CD14-positive monocyte (primary cell): Measurements from ENCODE around the gene GPR21. TPM values are rescaled to one million over a fixed set of nuclear protein-coding genes. Genes with fewer than 3 reads are reported as not detected.

Experiments
- DNase-seq, 3 donors: peaks; one replicate each; pipeline ENCODE4 v3.0.0-alpha.2; 2011 to 2022
- H2AFZ ChIP-seq: 2 replicates; pipeline ENCODE4 v1.6.0; 2012; ENCODE audit warnings: mild to moderate bottlenecking, low read depth, low read length, inconsistent platforms; ENCODE audit not compliant: insufficient read depth, poor library complexity, severe bottlenecking
- H3K27ac ChIP-seq, 2 donors: 1 replicate in 1 of 2; 2 replicates in 1 of 2; pipeline ENCODE4 v1.5.1; 2012 to 2013; ENCODE audit warnings: low read length in 2 of 2, control low read depth in 1 of 2, inconsistent platforms in 1 of 2, low read depth in 1 of 2, mild to moderate bottlenecking in 1 of 2
- H3K27me3 ChIP-seq, 2 donors: one replicate each; pipeline versions ENCODE4 v1.6.0 to v1.6.1; 2011 to 2013; ENCODE audit warnings: low read length in 2 of 2; ENCODE audit not compliant: control insufficient read depth in 2 of 2, insufficient read depth in 2 of 2
- H3K36me3 ChIP-seq, 2 donors: replicated peaks in 1 of 2; 1 replicate in 1 of 2; 2 replicates in 1 of 2; pipeline versions ENCODE4 v1.5.1 to v1.6.1; 2012 to 2013; ENCODE audit warnings: low read length in 2 of 2, control low read depth in 1 of 2, inconsistent platforms in 1 of 2, mild to moderate bottlenecking in 1 of 2; ENCODE audit not compliant: insufficient read depth in 2 of 2, control insufficient read depth in 1 of 2
- H3K4me1 ChIP-seq, 2 donors: 1 replicate in 1 of 2; 2 replicates in 1 of 2; pipeline versions ENCODE4 v1.5.1 to v1.6.1; 2012 to 2013; ENCODE audit warnings: low read length in 2 of 2, control low read depth in 1 of 2, inconsistent platforms in 1 of 2, mild to moderate bottlenecking in 1 of 2, moderate library complexity in 1 of 2; ENCODE audit not compliant: insufficient read depth in 2 of 2, control insufficient read depth in 1 of 2
- H3K4me2 ChIP-seq: replicated peaks from 2 replicates; pipeline ENCODE3; 2012; ENCODE audit warnings: low read length, moderate library complexity, mild to moderate bottlenecking; ENCODE audit not compliant: poor library complexity, severe bottlenecking; ENCODE audit errors: extremely low read depth
- H3K4me3 ChIP-seq, 3 experiments: fragments of 200-600 bp in 1 of 3; sonication (generic) in 1 of 3; replicated peaks in 1 of 3; 1 replicate in 2 of 3; 2 replicates in 1 of 3; pipeline ENCODE4 v1.5.1; 2011 to 2013; ENCODE audit warnings: low read length in 3 of 3, mild to moderate bottlenecking in 3 of 3, control low read depth in 2 of 3, low read depth in 2 of 3, inconsistent platforms in 1 of 3, moderate library complexity in 1 of 3
- H3K79me2 ChIP-seq: 2 replicates; pipeline ENCODE4 v1.6.0; 2012; ENCODE audit warnings: mild to moderate bottlenecking, control low read depth, inconsistent platforms, low read length, moderate library complexity; ENCODE audit not compliant: insufficient read depth
- H3K9ac ChIP-seq: 2 replicates; pipeline ENCODE4 v1.6.0; 2017; ENCODE audit warnings: low read length, mild to moderate bottlenecking; ENCODE audit not compliant: insufficient read depth, poor library complexity, severe bottlenecking
- H3K9me3 ChIP-seq, 2 donors: replicated peaks in 1 of 2; 1 replicate in 1 of 2; 2 replicates in 1 of 2; pipeline versions ENCODE4 v1.5.1 to v1.6.1; 2012 to 2013; ENCODE audit warnings: low read length in 2 of 2, control low read depth in 1 of 2; ENCODE audit not compliant: control insufficient read depth in 1 of 2, insufficient read depth in 1 of 2
- H4K20me1 ChIP-seq: 2 replicates; pipeline ENCODE4 v1.6.0; 2012; ENCODE audit warnings: mild to moderate bottlenecking, low read length, control low read depth, moderate library complexity; ENCODE audit not compliant: insufficient read depth
- H3K27ac Mint-ChIP-seq, 7 donors: one replicate each; pipeline ENCODE4 v1.8.0; 2020; ENCODE audit warnings: mild to moderate bottlenecking in 7 of 7, mixed read lengths in 7 of 7, moderate library complexity in 6 of 7, inconsistent platforms in 2 of 7
- H3K27me3 Mint-ChIP-seq, 3 donors: one replicate each; pipeline ENCODE4 v1.8.0; 2021 to 2022; ENCODE audit warnings: low read depth in 3 of 3, mild to moderate bottlenecking in 3 of 3, mixed read lengths in 3 of 3, moderate library complexity in 3 of 3, inconsistent platforms in 1 of 3
- H3K36me3 Mint-ChIP-seq, 2 donors: one replicate each; pipeline ENCODE4 v1.8.0; 2020; ENCODE audit warnings: mixed read lengths in 2 of 2, inconsistent platforms in 1 of 2, mild to moderate bottlenecking in 1 of 2
- H3K4me1 Mint-ChIP-seq: one replicate; pipeline ENCODE4 v1.8.0; 2020; ENCODE audit warnings: mild to moderate bottlenecking, mixed read lengths
- H3K4me3 Mint-ChIP-seq, 2 donors: one replicate each; pipeline ENCODE4 v1.8.0; 2020; ENCODE audit warnings: mild to moderate bottlenecking in 2 of 2, mixed read lengths in 2 of 2, moderate library complexity in 1 of 2
- H3K9me3 Mint-ChIP-seq, 7 donors: one replicate each; pipeline ENCODE4 v1.8.0; 2020 to 2022; ENCODE audit warnings: mixed read lengths in 7 of 7, mild to moderate bottlenecking in 6 of 7, moderate library complexity in 6 of 7, inconsistent platforms in 2 of 7
- WGBS: methylation state at CpG from one replicate; pipeline ENCODE4 v1.1.5; 2013; ENCODE audit warnings: missing lambda C conversion rate; ENCODE audit not compliant: insufficient coverage; 5-methylcytosine and 5-hydroxymethylcytosine counted together
- intact Hi-C, 2 donors: fragments of 100-400 bp; cut with micrococcal nuclease; formaldehyde crosslinking; loops; one replicate each; pipeline versions ENCODE4 v1.15.0 to v1.15.1; 2023
- polyA plus RNA-seq, 3 donors: library from polyadenylated mRNA; depleted of rRNA in 1 of 3; unstranded in 2 of 3; stranded (reverse) in 1 of 3; fragments of 300-500 nt in 2 of 3; fragments of >200 nt in 1 of 3; fragmentation: Illumina TruSeq in 2 of 3; gene quantifications; 1 replicate in 2 of 3; 2 replicates in 1 of 3; pipeline ENCODE4 v1.2.3, GENCODE V29; 2012 to 2021
- TF ChIP-seq, protein P1 (sequence below): fragments of 200-600 bp; IDR thresholded peaks from one replicate; pipeline ENCODE4 v1.8.0; 2022; ENCODE audit warnings: antibody characterized with exemption, mild to moderate bottlenecking

The GPR21 gene
- polyA plus RNA-seq, 3 donors = 0.39 TPM; not detected in 2

DNA sequence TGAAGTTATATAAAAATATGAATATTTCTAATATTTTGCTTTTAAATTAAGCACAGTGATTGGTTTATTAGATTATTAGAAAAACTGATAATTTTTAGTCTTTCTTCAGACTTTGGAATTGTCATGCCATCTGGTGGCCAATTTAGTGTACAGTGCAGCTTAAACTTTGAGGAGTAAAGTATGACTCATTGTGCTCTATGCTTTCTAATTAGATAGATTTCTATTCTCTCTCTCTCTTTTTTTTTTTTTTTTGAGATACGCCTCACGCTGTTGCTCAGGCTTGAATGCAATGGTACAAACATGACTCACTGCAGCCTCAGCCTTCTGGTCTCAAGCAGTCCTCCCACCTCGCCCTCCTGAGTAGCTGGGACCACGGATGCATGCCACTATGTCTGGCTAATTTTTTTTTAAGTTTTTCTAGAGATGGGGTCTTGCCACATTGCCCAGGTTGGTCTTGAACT lies 42.1 kb upstream of the GPR21 start:
- H3K27me3 ChIP-seq = no peaks in the 10 kb centered on the region
- H3K9me3 Mint-ChIP-seq = no peaks in the 10 kb centered on the region
- peaks cover 41 to 83% of the 10 kb centered on the region in 2 donors for H3K36me3 ChIP-seq
- H3K4me3 Mint-ChIP-seq = no peak overlapping the region
- peak overlapping the region in 2 of 7 donors; percentile 35 to 79 for H3K27ac Mint-ChIP-seq
- H3K9ac ChIP-seq = no peak overlapping the region
- no peak overlapping the region for H3K4me3 ChIP-seq
- H3K27ac ChIP-seq = no peak overlapping the region
- H3K4me1 ChIP-seq = no peaks in the 10 kb centered on the region
- WGBS = 100% methylated on average over 2 of the region's 4 CpGs
- H3K4me1 Mint-ChIP-seq = no peaks in the 10 kb centered on the region
- H4K20me1 ChIP-seq = no peaks in the 10 kb centered on the region
- H3K4me2 ChIP-seq = no peak overlapping the region
- TF ChIP-seq, protein P1, sequence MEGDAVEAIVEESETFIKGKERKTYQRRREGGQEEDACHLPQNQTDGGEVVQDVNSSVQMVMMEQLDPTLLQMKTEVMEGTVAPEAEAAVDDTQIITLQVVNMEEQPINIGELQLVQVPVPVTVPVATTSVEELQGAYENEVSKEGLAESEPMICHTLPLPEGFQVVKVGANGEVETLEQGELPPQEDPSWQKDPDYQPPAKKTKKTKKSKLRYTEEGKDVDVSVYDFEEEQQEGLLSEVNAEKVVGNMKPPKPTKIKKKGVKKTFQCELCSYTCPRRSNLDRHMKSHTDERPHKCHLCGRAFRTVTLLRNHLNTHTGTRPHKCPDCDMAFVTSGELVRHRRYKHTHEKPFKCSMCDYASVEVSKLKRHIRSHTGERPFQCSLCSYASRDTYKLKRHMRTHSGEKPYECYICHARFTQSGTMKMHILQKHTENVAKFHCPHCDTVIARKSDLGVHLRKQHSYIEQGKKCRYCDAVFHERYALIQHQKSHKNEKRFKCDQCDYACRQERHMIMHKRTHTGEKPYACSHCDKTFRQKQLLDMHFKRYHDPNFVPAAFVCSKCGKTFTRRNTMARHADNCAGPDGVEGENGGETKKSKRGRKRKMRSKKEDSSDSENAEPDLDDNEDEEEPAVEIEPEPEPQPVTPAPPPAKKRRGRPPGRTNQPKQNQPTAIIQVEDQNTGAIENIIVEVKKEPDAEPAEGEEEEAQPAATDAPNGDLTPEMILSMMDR = peak; percentile 78
- DNase-seq = peak; percentile 18 to 64 (median 53)
- H3K36me3 Mint-ChIP-seq = peaks cover 39 to 58% of the 10 kb centered on the region in 2 donors
- no peaks in the 10 kb centered on the region for H3K27me3 Mint-ChIP-seq
- H2AFZ ChIP-seq = no peak overlapping the region
- H3K9me3 ChIP-seq = no peaks in the 10 kb centered on the region
- intact Hi-C loops = loop anchor here in 1 of 2 donors (10.0 kb wide), 1 partner anchor 87 kb away; the partner anchor contains the start of gene RC3H2
- no peaks in the 10 kb centered on the region for H3K79me2 ChIP-seq

DNA sequence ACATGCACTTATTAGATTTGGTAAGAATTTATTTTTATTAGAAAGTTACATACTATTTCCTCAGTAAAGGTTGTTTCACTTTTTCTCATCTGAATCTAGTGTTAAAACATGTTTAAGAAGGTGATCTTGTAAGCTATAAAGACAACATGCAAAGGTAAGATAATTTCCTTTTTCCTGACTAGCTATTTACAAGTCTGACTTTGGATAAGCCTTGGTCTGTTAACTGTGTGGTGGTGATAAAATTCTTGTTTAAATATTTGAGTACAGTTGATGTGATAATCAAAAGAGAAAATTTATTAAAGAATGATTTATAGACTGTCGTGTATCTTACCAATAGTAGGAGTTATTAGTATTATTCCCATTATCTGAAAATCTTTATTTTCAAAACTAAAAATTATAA lies 36.9 kb upstream of the GPR21 start:
- WGBS = no CpG with 5 or more reads among the region's 1 CpG
- H3K4me1 ChIP-seq = no peaks in the 10 kb centered on the region
- no peak for DNase-seq
- no peaks in the 10 kb centered on the region for H3K9me3 ChIP-seq
- no peak overlapping the region for H3K4me2 ChIP-seq
- no peak overlapping the region for H3K27ac Mint-ChIP-seq
- H3K27me3 ChIP-seq = no peaks in the 10 kb centered on the region
- no peaks in the 10 kb centered on the region for H3K79me2 ChIP-seq
- no peak overlapping the region for H3K4me3 Mint-ChIP-seq
- peaks cover 60 to 90% of the 10 kb centered on the region in 2 donors for H3K36me3 ChIP-seq
- H3K36me3 Mint-ChIP-seq = peaks cover 52 to 73% of the 10 kb centered on the region in 2 donors
- no peak overlapping the region for H3K9ac ChIP-seq
- no peak overlapping the region for H2AFZ ChIP-seq
- TF ChIP-seq, protein P1 = no peak
- H3K27ac ChIP-seq = no peak overlapping the region
- H3K27me3 Mint-ChIP-seq = no peaks in the 10 kb centered on the region
- H3K9me3 Mint-ChIP-seq = no peaks in the 10 kb centered on the region
- intact Hi-C loops = loop anchor here in 1 of 2 donors (10.0 kb wide), 1 partner anchor 92 kb away; the partner anchor contains the start of gene RC3H2
- H4K20me1 ChIP-seq = no peaks in the 10 kb centered on the region
- no peak overlapping the region for H3K4me3 ChIP-seq
- H3K4me1 Mint-ChIP-seq = no peaks in the 10 kb centered on the region
